K562 (cell line): Measurements from ENCODE around the gene SPOCD1.

Experiments used
- ARNT ChIP-seq, 2 experiments: fragments of 450-650 bp; IDR thresholded peaks; 2 replicates each; pipeline ENCODE4 v1.6.1; 2016; ENCODE audit warnings: mild to moderate bottlenecking in 1 of 2
- CCAR2 ChIP-seq: fragments of 200-400 bp; formaldehyde crosslinking; IDR thresholded peaks from 2 replicates; pipeline ENCODE4 v1.6.1; 2017; ENCODE audit warnings: mild to moderate bottlenecking, low read depth, low read length
- HIVEP1 ChIP-seq: fragments of 250-450 bp; sonication (Bioruptor Pico); IDR thresholded peaks from 2 replicates; pipeline ENCODE4 v1.4.0; 2020; ENCODE audit warnings: mild to moderate bottlenecking
- JUND ChIP-seq, 2 experiments: IDR thresholded peaks; 2 replicates in 1 of 2; 3 replicates in 1 of 2; pipeline ENCODE4 v1.6.1; 2011; ENCODE audit warnings: borderline replicate concordance in 2 of 2, low read depth in 2 of 2, low read length in 2 of 2, improper control_type of control experiment in 1 of 2, missing biosample characterization in 1 of 2, missing genetic modification characterization in 1 of 2, missing genetic modification reagents in 1 of 2
- NR3C1 ChIP-seq: sonication (generic); formaldehyde crosslinking; IDR thresholded peaks from 2 replicates; pipeline ENCODE4 v1.8.1; 2022; ENCODE audit warnings: missing genetic modification reagents
- POLR2A ChIP-seq: fragments of 450-650 bp; conservative IDR thresholded peaks from 2 replicates; pipeline ENCODE4 v1.6.1; 2016
- SAFB ChIP-seq: fragments of 200-400 bp; formaldehyde crosslinking; IDR thresholded peaks from 2 replicates; pipeline ENCODE4 v1.6.1; 2017; ENCODE audit warnings: low read depth, low read length, borderline replicate concordance
- ZNF384 ChIP-seq: IDR thresholded peaks from 2 replicates; pipeline ENCODE4 v1.6.1; 2012; ENCODE audit warnings: low read depth, low read length, improper control_type of control experiment
- ZNF76 ChIP-seq: fragments of 250-450 bp; sonication (Bioruptor Pico); IDR thresholded peaks from 2 replicates; pipeline ENCODE4 v1.4.0; 2020; ENCODE audit warnings: mild to moderate bottlenecking, moderate library complexity, borderline replicate concordance
- ZNF766 ChIP-seq: fragments of 200-800 bp; sonication (Bioruptor generic); conservative IDR thresholded peaks from 2 replicates; pipeline ENCODE4 v1.6.1; 2016; ENCODE audit warnings: missing genetic modification characterization, missing compliant biosample characterization
- TF ChIP-seq, protein P1 (sequence below): sonication (generic); formaldehyde crosslinking; IDR thresholded peaks from 2 replicates; pipeline ENCODE4 v1.4.0; 2020; ENCODE audit warnings: mild to moderate bottlenecking, missing genetic modification reagents
- TF ChIP-seq, protein P2 (sequence below): sonication (generic); formaldehyde crosslinking; IDR thresholded peaks from 2 replicates; pipeline ENCODE4 v1.8.1; 2022; ENCODE audit warnings: missing genetic modification reagents
- TF ChIP-seq, protein P3 (sequence below), 3 experiments: IDR thresholded peaks in 2 of 3; conservative IDR thresholded peaks in 1 of 3; 2 replicates each; pipeline ENCODE4 v1.5.1; 2011 to 2012; ENCODE audit warnings: low read length in 3 of 3, mild to moderate bottlenecking in 3 of 3, control low read depth in 2 of 3, improper control_type of control experiment in 1 of 3, inconsistent platforms in 1 of 3, low read depth in 1 of 3, mixed read lengths in 1 of 3, moderate library complexity in 1 of 3; ENCODE audit not compliant: insufficient read depth in 2 of 3
- TF ChIP-seq, protein P4 (sequence below): sonication (generic); formaldehyde crosslinking; IDR thresholded peaks from 2 replicates; pipeline ENCODE4 v1.8.1; 2023; ENCODE audit warnings: mild to moderate bottlenecking, missing genetic modification reagents

DNA sequence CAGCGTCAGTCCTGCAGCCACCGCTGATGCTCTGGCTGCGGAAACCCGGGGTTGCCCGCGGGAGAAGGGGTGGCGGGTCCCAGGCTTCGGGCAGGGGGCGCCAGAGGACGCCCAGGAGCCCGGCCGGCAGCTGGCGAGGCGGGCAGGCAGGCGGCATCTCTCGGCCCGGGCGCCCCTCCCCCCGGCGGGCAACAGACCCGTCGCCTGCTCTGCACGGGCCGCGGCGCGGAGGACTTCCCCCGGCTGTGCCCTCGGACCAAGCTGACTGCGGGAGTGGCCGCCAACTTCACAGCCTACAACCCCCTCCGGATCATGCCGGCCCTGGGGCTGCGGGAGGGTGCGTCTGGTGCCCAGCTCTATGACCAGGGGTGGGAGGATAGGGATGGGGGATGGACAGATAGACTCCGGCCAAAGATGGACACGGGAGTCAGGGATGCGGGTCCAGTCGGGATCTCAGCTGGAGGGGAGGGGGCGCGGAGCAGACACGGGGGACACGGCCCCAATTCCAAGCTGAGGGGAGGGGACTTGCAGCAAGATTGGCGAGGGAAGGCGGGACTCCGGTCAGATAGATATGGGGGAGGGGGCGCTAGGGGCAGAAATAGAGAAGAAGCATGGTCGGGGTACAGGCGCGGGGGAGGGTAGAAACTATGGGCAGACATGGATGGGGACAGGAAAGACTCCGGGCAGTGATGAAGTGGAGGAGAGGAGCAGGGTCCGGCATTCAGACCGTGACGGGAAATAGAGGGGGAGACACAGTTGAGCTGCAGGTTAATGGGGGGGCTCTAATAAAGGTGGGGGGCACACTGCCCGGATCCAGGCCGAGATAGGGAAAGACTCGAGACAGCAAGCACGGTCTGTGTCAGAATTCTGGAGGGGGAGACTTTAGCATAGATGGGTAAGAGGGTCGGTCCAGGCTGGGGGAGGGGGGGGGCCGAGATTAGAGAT lies 52.8 kb downstream of the SPOCD1 start:
- TF ChIP-seq, protein P1, sequence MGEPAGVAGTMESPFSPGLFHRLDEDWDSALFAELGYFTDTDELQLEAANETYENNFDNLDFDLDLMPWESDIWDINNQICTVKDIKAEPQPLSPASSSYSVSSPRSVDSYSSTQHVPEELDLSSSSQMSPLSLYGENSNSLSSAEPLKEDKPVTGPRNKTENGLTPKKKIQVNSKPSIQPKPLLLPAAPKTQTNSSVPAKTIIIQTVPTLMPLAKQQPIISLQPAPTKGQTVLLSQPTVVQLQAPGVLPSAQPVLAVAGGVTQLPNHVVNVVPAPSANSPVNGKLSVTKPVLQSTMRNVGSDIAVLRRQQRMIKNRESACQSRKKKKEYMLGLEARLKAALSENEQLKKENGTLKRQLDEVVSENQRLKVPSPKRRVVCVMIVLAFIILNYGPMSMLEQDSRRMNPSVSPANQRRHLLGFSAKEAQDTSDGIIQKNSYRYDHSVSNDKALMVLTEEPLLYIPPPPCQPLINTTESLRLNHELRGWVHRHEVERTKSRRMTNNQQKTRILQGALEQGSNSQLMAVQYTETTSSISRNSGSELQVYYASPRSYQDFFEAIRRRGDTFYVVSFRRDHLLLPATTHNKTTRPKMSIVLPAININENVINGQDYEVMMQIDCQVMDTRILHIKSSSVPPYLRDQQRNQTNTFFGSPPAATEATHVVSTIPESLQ, result no peak
- TF ChIP-seq, protein P2, sequence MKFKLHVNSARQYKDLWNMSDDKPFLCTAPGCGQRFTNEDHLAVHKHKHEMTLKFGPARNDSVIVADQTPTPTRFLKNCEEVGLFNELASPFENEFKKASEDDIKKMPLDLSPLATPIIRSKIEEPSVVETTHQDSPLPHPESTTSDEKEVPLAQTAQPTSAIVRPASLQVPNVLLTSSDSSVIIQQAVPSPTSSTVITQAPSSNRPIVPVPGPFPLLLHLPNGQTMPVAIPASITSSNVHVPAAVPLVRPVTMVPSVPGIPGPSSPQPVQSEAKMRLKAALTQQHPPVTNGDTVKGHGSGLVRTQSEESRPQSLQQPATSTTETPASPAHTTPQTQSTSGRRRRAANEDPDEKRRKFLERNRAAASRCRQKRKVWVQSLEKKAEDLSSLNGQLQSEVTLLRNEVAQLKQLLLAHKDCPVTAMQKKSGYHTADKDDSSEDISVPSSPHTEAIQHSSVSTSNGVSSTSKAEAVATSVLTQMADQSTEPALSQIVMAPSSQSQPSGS, result no peak
- TF ChIP-seq CCAR2 (no peak), SAFB (no peak), JUND (IDR thresholded peaks at IDR 0.05; ENCODE audit: borderline replicate concordance, low read depth, low read length) (no peak), JUND (tag; IDR thresholded peaks at IDR 0.05; ENCODE audit: borderline replicate concordance, low read depth, low read length) (no peak), ARNT (IDR thresholded peaks at IDR 0.05) (no peak), ZNF76 (CRISPR knock-in tag) (no peak), HIVEP1 (CRISPR knock-in tag) (no peak), NR3C1 (CRISPR knock-in tag) (no peak), ZNF384 (no peak), ZNF766 (no peak), POLR2A (no peak)
- TF ChIP-seq, protein P3, sequence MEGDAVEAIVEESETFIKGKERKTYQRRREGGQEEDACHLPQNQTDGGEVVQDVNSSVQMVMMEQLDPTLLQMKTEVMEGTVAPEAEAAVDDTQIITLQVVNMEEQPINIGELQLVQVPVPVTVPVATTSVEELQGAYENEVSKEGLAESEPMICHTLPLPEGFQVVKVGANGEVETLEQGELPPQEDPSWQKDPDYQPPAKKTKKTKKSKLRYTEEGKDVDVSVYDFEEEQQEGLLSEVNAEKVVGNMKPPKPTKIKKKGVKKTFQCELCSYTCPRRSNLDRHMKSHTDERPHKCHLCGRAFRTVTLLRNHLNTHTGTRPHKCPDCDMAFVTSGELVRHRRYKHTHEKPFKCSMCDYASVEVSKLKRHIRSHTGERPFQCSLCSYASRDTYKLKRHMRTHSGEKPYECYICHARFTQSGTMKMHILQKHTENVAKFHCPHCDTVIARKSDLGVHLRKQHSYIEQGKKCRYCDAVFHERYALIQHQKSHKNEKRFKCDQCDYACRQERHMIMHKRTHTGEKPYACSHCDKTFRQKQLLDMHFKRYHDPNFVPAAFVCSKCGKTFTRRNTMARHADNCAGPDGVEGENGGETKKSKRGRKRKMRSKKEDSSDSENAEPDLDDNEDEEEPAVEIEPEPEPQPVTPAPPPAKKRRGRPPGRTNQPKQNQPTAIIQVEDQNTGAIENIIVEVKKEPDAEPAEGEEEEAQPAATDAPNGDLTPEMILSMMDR (IDR thresholded peaks at IDR 0.05 in 2 of 3, conservative IDR thresholded peaks at IDR 0.05 in 1 of 3; ENCODE audit: insufficient read depth in 2 of 3, low read depth in 1 of 3, low read length in 3 of 3), result peak; percentile 52 to 64 (median 58); a peak in 4 of 6 replicates
- TF ChIP-seq, protein P4, sequence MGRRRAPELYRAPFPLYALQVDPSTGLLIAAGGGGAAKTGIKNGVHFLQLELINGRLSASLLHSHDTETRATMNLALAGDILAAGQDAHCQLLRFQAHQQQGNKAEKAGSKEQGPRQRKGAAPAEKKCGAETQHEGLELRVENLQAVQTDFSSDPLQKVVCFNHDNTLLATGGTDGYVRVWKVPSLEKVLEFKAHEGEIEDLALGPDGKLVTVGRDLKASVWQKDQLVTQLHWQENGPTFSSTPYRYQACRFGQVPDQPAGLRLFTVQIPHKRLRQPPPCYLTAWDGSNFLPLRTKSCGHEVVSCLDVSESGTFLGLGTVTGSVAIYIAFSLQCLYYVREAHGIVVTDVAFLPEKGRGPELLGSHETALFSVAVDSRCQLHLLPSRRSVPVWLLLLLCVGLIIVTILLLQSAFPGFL, result no peak
